Stimulated activated CD8-positive, alpha-beta memory T cell treated with anti-CD3 and anti-CD28 coated beads, Interleukin-12 subunit alpha, Interleukin-12 subunit beta, amount 100 ng/mL, for 1 hour (primary cell): ENCODE results near the gene ARID1A.
A peak's percentile ranks its signal among the peaks of the same experiment; 100 is the strongest.

Experiments used
- DNase-seq: peaks from one replicate; pipeline ENCODE4 v3.0.0-alpha.2; 2020; ENCODE audit warnings: low read depth

The ARID1A gene

DNA sequence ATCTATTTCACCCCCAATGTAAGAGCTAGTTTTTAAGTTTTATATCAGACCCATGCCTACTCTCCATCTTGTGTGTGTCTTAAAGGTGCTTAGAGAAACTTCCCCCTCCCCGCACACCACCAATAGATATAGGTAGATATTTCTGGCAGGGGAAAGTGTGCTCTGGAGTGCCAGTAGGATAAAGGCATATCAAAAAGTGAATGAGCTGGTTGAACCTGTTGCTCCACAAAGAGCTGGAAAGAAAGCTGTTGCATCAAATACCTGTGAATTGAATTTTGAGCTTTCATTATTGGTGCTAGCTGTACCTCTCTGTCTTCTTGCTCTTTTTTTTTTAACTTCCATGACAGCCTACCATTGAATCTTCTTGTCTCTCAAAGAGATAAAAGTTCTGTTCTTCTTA is 32.8 kb downstream of the ARID1A start:
- no peak for DNase-seq

DNA sequence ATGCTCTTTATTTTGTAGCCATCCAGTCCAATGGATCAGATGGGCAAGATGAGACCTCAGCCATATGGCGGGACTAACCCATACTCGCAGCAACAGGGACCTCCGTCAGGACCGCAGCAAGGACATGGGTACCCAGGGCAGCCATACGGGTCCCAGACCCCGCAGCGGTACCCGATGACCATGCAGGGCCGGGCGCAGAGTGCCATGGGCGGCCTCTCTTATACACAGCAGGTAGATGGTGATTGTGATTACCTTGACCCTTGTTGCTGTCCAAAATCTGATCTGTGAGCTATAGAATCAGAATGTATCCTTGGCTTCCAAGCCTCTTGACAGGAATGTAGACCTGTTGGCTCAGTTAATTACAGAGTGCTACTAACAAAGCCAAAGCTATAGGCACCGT is 33.8 kb downstream of the ARID1A start:
- DNase-seq: no peak

DNA sequence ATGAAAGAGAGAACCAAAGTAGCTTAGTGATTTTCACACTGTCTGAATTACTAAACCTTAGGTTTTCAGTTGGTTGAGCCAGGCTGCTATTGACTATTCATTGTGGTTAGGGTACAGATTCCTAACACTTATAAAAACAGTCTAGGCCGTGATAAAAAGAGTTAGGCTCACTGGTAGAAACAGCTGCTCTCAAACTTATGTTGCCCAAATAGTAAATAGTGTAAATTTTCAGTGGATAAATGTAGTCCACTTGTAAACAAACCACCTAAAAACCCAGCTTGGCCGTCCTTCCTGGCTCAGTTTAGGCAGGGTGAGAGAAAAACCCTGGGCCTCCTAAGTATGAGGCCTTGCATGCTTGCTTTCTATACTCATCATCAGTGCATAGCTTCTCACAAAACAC is 34.9 kb downstream of the ARID1A start:
- no peak for DNase-seq

DNA sequence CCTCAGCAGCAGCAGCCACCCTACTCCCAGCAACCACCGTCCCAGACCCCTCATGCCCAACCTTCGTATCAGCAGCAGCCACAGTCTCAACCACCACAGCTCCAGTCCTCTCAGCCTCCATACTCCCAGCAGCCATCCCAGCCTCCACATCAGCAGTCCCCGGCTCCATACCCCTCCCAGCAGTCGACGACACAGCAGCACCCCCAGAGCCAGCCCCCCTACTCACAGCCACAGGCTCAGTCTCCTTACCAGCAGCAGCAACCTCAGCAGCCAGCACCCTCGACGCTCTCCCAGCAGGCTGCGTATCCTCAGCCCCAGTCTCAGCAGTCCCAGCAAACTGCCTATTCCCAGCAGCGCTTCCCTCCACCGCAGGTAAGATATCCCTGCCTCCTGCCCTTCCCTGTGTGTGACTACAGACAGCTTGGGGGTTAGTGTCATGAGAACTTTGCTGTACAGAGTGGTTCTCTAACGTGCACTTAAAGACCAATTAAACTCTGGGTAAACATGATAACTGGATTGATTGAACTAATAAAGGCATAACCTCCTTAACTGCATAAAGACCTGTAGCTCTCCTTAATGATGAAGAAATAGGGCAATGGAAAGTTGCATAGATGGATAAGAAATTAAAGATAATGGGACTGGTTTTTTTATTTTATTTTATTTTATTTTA is 35.6 kb downstream of the ARID1A start:
- DNase-seq: no peak

DNA sequence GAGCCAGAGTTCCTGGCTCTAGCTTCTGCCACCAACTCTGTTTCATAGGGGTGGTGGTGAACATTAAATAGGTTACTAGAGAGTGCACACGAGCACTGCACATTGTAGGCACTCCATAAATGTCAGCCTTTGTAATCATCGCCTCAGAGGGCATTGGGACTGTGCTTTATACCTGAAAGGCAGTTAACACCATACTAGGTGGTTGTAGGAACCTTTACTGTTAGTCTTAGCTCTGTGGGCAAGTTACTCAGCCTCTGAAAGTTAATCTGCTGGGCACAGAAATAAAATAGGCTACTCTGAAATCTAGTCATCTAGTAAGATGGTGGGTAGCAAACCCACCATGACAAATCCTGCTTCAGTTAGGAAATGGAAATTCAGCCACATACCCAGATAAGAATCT is 37.6 kb downstream of the ARID1A start:
- no peak for DNase-seq

DNA sequence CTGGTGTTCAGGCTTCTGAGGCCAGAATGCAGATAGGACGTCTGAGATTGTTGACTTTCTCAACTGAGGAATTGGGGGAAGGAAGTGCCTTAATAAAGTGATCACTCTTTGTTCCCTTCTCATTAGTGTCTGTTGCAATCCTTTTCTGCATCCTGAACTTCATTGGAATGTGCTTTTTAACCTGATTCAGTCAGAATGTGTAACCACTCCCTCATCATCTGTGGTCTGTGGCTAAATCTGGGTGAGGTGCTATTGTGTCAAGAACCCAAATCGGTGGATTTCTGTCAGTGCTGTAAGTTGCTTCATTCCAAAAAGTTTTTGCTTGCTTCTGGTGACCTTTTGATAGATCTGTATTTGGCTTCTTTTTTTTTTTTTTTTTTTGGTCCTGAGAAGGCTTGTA is 38.2 kb downstream of the ARID1A start:
- no peak for DNase-seq

DNA sequence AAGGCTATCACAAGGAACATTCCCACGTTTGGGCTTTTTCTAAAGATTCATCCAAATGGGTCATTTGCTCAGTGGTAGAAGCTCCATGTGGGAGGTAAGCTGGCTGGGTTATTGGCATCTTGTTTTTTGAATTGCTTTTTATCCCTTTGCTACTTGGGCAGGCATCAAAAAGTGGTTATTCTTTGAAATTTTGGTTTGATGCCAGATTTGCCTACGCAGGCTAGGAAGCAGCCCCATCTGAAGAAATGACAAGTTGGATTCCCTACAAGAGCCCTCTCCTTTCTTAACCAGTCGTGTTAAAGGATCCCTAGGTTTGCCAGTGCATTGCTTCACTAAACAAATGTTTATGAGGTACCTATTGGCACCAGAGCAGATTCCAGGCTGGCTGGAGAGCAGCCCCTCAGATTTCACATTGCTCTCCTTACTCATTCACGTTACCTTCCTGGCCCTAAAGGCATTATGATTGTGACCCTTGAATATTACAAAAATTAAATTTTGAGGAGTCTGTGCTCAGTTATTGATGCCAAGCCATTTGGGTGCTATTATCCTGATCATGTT is 38.8 kb downstream of the ARID1A start:
- DNase-seq: no peak

DNA sequence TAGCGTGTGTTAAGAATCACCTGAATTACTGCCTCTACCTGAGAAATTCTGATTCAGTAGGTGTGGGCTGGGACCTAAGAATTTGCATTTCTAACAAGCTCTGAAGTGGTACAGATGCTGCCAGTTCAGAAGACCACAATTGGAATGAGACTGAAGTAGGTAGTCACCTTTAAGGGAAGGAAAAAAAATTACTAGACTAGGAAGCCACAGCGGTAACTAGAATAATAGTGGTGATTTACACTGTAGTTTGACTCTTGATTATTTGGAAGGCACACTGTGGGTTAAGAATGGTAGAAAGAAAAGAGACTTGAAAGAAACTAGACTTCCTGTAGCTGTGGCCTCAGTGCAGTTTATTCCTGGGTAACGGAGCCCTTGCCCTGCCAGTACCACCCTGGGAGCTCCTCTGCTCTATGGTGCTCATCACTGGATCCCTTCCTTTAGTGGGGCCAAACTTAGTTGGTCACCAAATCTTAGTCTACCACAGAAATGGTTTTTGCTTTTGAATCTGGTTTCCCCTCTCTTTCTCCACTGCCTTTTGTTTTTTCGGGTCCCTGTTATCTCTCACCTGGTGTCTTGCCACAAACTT is 43.6 kb downstream of the ARID1A start:
- no peak for DNase-seq

DNA sequence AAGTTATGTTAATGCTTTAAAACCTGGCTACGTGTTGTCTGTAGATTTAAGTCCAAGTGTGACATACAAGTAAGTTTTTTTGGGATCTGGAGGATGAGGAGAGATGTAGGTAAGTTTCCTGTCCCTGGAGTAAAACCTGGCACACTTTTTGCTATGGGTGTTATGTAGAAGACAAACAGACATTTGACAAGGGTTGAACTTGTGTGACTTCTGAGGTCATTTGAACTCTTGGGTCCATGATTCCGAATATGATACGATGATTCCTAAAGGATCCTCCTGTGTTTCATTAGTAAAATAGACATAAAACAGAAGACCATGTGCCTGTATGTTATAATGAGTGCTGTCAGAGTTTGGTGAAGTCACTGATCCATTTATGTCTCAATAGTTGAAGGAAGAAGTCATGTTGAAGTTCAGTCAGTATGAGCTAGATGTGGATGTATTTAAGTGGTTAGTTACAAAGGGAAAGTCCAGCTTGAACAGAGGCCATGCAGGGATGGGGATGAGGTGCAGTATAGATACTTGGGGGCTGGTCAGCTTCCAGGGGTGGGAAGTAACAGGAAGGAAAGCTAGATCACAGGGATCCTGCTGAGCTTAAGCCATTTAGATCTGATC is 44.3 kb downstream of the ARID1A start:
- DNase-seq: no peak

DNA sequence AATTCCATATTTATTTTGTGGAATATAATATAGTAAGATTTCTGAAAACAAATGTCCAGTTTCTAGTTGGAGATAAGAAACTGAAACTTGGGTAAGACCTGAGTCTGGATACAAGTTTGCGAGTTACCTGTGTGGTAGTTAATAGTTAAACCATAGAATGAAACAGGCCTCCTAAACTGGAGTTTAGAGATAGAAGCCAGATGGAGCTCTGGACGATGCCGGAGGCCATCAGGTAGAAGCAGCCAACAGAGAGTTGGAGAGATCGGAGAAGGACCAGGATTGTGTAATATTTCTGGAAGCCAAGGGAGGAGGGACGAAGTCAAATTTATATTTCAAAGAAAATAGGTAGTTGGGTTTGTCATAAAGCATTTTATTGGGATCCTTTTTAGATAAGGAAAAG is 45.1 kb downstream of the ARID1A start:
- no peak for DNase-seq

DNA sequence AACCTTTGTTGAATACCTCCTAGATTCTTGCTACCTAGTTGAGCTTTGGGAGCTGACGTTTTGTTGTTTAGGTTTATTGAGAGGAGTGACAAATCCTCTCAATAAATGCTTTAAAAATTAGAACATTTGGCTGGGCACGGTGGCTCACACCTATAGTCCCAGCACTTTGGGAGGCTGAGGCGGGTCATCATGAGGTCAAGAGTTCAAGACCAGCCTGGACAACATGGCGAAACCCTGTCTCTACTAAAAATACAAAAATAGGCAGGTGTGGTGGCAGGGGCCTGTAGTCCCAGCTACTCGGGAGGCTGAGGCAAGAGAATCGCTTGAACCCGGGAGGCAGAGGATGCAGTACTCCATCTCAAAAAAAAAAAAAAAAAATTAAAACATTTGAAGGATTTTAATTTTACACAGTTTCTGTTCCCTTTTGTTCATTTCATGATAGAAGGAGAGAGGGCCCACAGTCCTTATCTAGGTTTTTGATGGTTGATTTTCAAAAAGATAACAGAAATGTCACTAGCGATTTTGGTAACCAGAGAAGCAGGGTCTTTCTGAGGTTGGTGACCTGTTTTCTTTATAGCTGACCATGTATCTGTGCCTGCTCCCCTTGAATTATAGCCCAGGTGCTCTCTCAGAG is 47.7 kb downstream of the ARID1A start:
- no peak for DNase-seq

DNA sequence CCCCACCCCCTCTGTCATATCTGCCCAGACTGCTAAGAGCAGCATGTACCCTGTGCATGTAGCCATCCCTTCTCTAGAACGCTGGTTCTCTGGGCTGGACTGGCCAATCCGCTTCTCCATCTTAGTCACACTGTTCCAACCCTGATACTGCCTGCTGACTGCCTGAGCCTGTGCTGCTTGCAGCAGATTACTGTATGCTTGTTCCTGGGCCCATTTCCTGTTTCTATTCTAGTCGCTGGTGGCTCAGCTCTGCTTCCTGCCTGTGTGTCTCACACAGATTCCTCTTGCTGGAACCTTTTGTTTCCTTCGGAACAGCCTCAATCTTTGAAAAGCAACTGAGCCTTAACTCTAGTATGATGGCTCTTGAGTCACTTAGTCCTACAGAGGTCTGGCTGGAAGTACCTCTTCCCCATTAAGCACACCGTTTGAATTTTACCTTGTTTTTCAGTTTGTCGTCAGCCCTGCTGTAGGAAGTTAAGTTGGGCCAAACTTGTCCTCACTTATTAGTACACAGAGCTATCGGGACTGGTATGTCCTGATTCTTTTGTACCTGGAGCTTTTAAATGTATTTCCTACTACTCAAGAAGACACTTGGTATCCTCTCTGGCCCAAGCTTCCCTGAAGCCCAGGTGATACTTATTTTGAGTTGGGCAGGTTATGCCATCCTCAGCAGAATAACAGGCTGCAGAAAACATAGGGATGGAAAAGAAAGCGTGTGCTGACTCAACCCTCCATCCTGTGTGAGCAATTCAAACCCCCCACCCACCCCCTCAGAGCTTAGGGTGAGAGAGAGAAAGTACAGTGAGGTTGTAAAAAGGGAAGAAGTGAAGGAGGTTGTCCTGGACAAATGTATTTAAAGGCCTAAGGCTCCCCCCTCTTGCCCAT is 48.5 kb downstream of the ARID1A start:
- DNase-seq: peak; percentile 73

DNA sequence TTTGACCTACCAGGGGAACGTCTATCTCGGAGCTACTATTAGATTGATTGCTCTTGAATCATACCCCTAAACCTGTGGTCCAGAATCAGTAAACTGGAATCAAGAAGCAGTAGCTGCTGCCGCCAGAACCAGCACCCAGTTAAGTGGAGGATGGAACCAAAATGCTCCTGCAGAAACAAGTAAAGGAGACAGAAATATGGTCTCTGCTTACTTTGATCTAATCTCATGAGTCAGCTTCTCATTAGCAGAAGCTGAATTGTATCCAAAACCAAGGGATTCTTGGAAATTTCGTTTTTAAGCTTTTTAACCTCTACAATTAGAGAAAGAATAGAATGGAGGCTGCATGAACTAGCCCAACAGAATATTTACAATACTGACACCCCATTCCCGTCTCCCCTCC is 49.4 kb downstream of the ARID1A start:
- no peak for DNase-seq

DNA sequence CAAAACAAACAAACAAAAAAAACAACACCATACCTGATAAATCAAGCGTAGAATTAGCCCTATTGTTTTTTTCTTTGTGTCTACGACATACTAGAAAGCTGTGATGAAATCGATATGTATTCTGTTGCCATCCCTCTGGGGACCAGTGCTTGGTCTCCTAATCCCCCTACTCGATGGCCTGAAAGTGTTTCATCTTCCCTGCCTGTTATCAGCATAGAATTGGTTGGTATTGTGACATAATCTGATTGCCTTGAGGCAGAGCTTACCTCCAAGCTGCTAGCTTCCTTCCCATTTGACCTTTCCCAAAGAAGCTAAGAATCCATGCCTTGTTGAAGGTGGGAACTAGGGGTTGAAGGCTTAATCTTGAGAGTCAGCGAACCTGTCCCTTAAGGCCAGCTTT is 51.2 kb downstream of the ARID1A start:
- no peak for DNase-seq

DNA sequence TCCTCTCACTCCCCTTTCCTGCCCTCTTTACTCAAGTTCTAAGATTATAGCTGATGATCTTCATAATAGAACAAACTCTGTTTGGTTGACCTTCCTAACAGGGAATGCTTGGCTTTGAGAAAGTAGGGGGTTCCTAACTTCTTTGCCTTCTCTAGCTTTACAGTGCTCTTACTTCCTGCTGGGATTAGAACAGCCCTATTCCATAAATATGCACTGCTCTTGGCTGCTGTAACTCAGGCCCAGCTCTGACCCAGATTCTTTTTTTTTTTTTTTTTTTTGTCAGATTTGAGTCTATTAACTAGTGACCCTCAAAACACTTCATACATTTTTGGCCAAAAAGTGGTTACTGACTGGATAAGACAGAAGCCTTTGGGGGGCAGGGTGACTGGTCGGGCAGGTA is 52.5 kb downstream of the ARID1A start:
- DNase-seq: no peak

DNA sequence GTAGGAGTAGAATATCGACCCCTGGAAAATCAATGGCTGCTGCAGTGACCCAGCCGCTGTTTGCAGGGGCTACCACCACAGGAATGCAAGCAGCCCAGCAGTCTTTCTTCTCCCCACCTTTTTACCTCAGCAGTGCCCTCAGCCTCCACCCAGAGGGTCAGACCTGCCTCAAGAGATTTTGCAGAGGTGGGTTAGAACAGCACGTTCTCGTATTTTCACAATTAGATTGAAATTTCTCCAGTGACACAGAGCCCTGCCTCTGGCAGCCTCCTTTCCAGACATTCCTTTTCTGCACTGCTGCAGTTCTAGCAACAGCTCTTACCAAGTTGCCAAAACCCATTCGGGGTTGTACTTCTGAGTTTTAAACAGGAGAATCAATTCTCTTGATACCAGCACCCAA is 53.6 kb downstream of the ARID1A start:
- DNase-seq: no peak

DNA sequence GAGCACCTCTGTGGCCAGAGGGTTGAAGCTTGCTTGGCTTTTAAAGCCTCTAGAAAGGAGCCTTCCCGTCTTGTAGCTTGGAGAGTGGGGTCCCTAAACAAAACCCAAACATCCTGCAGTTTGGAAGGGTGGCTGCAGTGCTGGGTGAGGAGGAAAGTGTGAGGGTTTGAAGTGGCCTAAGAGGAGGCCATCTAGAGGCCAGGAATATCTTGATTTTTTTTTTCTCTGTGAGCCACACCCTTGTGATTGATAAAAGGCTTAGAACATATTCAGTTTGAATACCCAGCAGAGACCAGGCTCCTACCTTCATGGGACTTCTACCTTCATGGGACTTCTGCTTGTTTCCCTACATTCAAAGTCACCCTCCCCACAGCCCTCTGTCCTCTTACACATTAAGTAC is 54.6 kb downstream of the ARID1A start:
- DNase-seq: no peak

DNA sequence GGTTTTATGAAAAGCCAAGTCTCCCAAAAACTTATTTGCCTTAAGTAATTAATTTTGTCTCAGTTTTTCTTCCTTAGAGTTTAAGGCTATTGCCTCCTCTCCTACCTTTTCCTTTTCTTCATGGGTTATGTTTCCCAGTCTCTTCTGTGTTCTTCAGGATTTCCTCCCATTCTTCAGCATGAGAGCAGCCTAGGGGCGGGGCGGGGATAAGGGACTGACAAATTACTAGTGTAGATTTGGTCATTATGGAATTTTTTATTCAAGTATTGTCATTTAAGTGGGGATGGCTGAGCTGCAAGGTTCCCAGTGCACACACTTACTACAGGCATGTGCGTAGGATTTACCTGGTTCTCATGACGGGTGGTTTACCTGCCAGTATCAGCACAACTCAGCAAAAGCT is 56.7 kb downstream of the ARID1A start:
- no peak for DNase-seq

DNA sequence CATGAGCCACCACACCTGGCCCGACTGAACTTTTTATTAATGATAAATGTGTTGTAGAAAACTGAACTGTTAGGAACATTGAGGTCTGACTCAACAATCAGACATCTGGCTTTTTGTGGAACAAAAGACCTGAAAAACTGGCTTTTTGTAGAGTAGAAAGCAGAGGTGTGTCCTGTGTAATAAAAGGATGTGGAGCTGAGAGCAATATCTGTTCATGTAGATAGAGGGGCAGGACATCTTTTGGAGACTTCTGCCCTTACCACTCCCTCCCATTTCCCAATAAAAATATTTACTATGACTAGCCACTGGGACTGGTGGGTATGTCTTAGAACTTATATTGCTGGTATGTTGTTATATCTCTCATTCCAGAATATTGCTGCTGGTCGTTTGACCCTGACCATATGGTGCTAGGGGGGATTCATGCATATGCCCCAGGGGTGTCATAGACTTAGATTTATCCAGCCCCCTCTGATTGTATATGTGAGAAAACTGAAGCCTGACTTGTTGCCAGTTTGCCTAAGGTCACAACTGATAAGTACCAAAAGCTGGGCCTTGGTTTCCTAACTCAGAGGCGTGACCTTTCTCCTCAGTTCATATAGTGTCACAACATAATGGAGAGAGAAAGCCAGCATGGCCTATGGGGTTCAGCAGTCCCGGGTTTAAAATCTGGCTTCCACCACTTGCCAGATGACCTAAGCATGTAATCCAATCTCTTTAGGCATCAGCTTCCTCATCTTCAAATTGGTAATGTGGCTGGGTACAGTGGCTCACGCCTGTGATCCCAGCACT is 58.5 kb downstream of the ARID1A start:
- DNase-seq: no peak

DNA sequence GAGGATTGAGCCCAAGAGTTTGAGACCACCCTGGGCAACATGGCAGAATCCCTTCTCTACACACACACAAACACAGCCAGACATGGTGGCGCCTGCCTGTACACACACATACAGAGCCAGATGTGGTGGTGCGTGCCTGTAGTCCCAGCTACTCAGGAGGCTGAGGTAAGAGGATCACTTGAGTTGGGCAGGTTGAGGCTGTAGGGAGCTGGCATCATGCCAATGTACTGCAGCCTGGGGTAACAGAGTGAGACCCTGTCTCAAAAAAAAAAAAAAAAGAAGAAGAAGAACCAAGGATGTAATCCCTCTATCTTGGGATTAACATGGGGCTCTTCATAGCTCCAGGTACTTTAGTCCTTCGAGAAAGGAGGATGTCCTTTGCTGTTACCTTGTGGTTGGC is 62.5 kb downstream of the ARID1A start:
- no peak for DNase-seq

DNA sequence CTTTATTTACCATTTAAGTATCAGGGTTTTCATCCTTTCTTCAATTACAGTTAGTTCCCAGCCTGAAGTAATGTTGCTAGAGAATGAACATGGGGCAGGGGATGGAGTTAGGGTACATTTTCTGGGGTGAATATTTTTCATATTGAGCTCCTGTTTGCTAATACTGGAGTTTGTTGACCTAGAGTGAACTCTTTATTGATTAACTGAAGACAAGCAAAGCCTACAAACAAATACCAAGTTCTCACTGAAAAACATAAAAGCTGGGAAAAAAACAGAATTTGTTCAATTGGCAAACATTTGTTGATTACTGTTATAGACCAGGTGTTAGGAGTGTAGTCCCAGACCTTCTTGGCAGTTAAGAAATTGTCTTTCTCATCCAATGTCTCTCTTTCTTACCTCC is 63.7 kb downstream of the ARID1A start:
- DNase-seq: no peak
